T-helper 1 cell treated with Interleukin-12 subunit alpha and Interleukin-12 subunit beta and Interleukin-4 antibody, amounts not matched to agents 30 ng/mL and 1 ng/mL, for 36 hours (primary cell): Measurements from ENCODE around the gene HPS3. TPM values are rescaled to one million over a fixed set of nuclear protein-coding genes. Genes with fewer than 3 reads are reported as not detected.

Experiments used
- intact Hi-C: fragments of 100-400 bp; cut with micrococcal nuclease; formaldehyde crosslinking; loops from one replicate; pipeline ENCODE4 v1.15.1; 2024
- total RNA-seq: library from RNA; stranded (reverse); gene quantifications from 2 replicates; pipeline ENCODE4 v1.2.3, GENCODE V29; 2022

Gene HPS3
- total RNA-seq, 1 donor from 2014 or later: 19.1 TPM

DNA sequence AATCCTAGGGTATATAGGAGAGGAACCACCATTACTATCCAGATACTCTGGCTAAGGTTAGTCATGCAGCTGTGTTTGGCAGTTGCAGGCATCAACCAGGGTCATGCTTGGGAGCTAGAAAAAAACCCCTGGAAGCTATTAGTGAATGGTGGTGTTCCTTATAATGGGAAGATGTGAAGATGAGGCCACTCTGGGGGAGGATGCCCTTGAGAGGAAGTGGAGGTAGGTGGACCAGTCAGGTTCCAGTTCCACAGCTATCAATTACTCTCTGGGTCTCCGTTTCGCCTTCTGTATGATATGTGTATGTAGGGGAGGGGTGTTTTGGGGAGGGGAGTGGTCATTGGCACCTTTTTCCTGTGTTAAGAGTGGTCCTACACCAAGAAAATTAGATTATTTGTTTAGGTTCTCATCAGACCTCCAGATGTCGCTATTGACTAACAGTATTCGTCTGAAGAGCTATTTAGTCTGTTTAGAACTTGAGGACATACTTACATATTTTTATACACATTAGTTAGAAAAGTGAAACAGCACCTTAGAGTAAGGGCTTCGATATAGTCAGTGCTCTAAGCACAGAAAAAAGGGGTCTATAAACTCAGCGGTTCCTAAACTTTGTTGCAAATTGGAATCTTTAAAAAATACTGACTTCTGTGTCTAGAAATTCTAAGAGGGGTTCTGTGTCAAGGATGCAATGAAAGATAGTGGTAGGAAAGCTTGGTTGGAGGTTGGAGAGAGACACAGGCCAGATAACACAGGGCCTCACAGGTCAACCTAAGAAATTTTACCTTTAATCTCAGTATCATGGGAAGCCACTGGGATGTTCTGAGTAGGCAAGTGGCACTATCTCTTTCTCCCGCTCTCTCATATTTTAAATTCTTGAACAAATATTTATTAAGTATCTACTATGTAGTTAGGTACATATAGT lies 9.1 kb upstream of the HPS3 start:
- intact Hi-C loops: loop anchor here (1.0 to 5.0 kb wide), 10 partner anchors 9 to 596 kb away; partner anchors contain the start of gene HPS3

DNA sequence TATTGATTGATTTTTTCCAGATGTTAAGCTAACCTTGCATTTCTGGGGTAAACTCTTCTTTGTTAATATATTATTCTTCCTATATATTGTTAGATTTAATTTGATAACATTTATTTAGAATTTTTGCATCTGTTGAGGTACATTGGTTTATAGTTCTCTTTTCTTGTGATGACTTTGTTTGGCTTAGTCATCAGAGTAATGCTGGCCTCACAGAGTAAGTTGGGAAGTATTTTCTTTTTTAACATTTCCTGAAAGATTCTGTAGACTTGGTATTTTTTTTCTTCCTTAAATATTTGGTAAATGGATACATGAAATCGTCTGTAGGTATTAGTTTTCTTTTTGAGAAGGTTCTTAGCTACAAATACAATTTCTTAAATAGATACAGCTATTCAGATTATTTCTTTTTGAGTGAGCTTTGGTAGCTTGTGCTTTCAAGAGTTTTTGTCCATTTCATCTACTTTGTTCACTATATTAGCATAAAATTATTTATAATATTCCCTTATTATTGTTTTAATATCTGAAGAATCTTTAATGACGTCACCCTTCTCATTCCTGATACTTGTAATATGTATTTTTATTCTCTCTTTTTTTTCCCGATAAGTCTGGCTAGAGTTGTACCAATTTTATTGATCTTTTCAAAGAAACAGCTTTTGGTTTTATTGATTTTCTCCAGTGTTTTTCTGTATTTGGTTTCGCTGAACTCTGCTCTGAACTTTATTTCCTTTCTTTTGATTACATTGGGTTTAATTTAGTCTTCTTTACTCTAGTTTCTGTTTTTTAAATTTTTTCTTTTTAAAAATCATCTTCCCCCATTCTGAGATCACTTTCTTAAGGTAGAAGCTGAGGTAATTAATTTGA lies 6.5 kb upstream of the HPS3 start:
- intact Hi-C loops: loop anchor here (5.0 kb wide), 2 partner anchors 269 to 364 kb away; no protein-coding TSS in a partner anchor

DNA sequence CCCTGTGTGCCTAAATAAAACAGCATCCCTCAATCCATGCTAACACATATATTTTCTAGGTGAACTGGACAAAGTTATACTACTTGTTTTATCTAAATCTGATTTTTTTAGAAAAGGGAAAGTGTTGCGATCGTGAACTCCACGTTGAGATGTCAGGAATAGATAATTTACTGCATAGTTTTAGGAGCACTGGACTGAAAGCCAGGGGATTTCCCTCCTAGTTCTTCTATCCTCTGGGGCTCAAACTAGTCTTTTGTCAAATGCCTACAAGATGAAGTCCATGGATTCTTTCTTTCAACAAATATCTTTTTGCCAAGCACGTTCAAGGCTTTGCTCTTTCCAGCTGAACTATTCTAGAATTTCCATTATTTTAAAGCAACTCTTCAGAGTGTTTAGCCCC lies 617 bp upstream of the HPS3 start:
- intact Hi-C loops: loop anchor here (1.0 to 2.0 kb wide), 9 partner anchors 9 to 1418 kb away; partner anchors contain the start of genes COMMD2, EIF2A, GYG1 and HLTF

DNA sequence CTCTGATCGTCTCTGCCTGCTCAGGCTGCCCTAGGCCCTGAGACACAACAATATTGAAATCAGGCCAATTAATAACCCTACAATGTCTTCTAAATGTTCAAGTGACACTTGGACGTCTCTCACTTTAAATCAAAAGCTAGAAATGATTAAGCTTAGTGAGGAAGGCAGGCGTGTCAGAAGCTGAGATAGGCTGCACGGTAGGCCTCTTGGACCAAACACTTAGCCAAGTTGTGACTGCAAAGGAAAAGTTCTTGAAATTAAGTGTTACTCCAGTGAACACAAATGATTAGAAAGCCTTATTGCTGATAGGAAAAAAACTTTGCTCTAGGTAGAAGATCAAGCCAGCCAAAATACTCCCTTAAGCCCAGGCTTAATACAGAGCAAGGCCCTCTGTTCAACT lies 2.2 kb downstream of the HPS3 start:
- intact Hi-C loops: no loop called here

DNA sequence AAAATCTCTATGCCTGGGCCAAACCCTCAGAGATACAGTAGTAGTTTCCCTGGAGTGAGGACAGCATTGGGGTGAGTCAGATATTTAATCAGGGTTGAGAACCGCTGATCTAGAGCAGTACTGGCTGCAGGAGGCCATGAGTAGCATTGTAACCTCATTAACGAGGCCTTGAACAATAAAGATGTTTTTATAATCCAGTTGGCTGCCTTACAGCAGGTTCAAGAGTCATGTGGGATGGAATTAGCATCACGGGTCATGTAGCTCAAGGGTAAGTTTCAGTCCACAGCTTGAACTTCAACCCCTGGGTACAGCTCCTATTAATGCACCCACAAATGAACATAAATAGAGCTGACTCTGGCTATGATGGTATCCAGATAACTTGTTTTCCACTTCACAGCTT lies 5.1 kb downstream of the HPS3 start:
- intact Hi-C loops: no loop called here

DNA sequence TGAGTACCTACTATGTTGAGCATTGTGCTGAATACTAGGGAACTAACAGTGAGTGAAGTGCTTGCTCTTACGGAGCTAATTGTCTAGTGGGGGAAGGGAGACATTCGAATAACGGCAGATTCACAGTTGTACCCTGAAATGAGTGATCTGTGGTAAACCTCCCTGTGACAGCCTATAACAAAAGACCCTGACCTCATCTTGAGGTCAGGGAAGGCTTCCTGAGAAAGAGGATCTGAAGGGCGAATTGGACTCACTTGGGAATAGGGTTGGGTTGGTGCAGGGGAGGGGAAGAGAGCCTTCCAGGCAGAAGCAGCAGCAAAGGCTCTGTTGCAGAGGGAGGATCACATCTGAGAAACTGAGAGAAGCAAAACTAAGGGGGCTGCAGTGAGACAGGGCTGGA lies 13.2 kb downstream of the HPS3 start:
- intact Hi-C loops: no loop called here

DNA sequence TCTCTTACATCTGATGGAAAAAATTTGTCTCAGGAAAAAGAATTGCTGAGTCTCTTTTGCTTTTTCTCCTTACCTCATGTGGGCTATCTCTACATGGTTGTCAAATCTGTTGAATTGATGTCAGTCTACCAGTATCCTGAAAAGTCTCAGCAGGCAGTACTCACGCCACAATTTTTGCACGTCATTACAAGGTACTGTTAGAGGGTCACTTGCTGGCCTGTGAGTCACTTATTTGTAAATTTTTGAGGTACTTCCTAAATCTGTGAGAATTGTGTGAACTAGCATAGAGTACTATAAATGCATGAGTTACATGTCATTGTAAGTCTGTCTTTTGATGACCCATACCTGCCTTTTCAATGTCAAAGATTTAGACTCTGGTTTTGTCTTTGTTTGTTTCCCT lies 15.9 kb downstream of the HPS3 start:
- intact Hi-C loops: no loop called here

DNA sequence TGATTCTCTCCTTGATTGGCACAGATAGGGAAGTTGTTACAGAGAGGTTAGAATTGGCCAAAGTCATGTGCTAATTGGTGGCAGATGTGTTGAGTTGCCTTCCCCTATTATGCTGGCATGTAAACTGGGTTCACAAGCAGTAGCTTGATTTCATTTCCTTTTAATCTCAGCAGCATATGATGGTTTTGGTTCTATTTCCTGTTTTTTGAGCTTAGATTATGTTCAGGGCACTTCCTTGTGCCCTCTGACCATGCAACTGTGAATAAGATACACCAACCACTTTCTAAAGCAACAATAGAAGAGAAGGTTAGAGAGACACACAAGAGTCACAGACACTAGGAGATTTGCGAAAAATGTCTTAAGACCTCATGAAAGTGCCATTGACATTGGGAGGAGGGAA lies 16.5 kb downstream of the HPS3 start:
- intact Hi-C loops: no loop called here

DNA sequence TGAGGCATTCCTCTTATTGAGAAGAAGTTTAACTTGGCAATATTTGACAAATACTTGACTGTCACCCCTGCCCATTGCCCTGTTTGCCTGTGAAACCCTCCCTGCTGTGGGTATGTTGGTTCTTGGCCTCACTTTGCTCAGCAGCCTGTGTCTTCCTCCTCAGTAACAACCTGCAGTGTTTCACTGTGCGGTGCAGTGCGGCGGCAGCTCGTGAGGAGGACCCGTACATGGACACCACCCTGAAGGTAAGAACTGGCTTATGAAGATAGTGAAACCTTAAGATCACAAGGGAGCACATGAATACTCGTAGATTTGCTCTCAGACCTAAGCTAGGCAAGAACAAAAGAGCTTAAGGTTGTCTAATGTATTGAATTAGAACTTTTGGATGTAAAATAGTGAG lies 21.0 kb downstream of the HPS3 start:
- intact Hi-C loops: no loop called here

DNA sequence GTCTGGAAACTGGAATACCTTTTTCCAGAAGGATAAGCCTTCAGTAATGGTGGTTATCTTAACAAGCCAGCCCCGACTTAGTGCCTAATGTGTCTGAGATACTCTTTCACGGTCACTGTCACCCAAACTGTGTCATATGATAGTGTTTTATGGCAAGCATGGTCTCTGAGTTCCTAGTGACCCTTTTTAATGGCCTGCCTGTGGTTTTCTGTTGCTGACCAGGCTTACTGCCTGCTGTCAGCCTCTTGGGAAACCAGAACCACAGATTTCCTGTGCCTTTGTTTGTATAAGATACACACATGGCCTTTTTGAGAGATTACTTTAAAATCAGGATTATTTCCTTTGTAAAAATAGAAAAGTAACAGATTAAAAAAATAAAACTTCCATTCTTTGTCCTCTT lies 22.4 kb downstream of the HPS3 start:
- intact Hi-C loops: no loop called here

DNA sequence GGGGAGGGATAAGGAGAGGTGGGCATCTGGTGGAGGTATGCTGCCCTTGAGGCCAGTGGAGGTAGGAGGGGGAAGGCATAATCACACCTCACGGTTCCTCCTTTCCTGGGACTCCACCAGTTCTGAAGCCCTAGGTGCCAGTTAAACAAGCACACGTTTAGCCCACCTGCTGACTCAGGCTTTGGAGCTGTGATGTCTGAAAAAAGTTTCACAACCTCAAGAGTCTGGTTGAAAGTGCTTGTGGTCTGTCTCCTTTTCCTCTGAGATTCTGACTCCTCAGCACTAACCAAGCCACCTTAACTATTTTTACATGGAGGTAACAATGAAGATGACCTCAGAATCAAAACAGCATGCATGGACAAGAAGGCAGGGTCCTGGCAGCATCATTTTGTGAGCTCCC lies 23.0 kb downstream of the HPS3 start:
- intact Hi-C loops: no loop called here

DNA sequence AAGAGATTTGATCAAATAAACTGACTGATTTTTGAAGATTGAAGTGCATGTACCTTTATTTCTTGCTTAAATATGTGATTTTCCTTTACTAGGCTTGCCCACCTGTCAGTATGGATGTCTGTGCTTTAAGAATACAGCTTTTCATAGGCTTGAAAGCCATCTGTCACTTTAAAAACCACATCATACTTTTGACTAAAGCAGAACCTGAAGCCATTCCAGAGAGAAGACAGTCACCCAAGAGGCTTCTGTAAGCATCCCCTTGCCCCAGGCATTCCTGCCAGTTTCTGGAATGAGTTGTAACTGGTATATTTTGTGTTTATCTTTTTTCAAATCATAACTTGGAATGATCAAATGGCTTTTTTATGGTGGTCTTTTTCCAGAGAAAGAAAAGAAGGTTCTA lies 24.0 kb downstream of the HPS3 start:
- intact Hi-C loops: no loop called here

DNA sequence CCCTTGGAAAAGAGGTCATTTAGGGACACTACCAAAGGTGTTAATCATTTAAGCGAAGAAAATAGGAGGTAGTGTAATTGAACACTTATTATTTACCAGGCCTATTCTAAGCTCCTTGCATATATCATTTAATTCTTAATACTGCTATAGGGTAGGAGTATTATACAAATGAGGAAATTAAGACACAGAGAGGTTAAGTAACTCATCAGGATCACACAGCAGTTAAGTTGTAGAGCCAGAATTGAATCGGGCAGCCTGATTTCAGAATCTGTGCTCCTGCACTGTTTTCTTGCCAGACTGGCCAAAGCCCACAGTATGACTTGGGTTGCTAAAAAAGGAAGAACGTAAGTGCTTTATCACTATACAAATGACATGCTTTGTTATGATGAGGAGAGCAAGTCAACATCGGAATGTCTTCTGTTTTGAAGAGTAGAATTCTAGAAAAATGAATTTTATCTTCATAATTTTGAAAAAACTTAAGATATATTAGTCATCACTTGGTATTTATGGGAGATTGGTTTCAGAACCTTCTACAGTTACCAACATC lies 31.4 kb downstream of the HPS3 start:
- intact Hi-C loops: no loop called here

DNA sequence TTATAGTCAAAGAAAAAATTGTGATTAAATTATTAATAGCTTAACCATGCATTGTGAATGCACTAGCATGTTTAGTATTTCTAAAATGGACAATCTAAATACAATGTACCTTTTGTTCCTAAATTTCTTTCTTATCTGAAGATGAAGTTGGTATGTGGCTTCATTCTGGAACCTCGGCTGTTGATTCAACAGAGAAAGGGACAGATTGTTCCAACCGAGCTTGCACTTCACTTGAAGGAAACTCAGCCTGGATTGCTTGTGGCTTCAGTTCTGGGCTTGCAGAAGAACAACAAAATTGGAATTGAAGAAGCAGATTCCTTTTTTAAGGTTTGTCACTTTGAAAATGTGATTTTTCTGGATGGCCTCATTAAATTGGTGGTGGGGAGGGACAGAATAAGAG lies 32.6 kb downstream of the HPS3 start:
- intact Hi-C loops: no loop called here

DNA sequence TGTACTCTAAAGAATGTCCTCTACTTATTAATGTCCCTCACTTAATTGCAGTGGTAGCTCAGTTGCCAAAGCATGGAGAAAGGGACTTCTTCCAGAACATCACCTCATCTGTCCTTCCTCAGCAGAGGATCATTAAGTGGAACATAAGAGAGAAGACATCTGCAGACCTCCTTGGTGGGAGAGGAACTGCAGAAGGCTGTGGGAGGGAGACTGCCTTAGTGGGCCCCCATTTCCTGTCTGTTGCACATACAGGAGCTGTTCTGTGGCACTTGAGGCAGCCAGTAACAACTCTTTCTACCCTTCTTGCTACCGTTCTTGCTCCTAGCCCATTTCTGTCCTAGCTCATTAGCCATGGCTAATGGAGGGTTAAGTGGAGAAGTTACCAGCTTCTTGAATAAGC lies 33.6 kb downstream of the HPS3 start:
- intact Hi-C loops: no loop called here

DNA sequence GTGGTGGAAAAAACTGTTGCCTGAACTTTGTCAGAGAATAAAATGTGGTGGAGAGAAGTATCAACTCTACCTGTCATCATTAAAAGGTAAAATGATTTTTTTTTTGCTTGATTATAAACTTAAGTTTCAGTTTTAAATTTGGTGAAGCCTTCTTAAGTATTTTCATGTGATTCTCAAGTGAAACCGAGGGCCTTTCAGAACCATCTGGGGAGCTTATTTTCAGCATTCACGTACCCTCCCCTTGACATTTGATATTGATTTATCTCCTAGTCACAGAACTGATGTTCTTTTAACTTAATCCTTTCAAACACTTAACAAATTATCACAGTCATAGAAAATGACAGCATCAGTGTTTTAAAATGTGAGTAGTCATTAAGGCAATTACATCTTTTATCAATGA lies 38.5 kb downstream of the HPS3 start:
- intact Hi-C loops: no loop called here

DNA sequence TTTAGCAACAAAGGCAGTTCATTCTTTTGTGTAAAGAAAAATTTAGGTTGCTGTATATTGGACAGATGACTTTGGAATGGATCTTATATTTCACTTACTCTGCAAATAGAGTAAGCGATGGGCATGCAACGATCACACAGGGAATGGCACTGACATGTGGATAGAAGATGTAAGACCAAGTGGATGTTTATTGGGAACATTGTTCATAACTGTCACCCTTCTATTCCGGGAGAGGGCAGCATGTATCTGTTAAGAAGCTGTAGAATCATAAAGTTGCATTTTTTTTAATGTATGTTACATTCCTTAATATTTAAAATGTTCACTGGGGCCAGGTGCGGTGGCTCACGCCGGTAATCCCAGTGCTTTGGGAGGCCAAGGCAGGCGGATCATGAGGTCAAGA lies 41.2 kb downstream of the HPS3 start:
- intact Hi-C loops: no loop called here

DNA sequence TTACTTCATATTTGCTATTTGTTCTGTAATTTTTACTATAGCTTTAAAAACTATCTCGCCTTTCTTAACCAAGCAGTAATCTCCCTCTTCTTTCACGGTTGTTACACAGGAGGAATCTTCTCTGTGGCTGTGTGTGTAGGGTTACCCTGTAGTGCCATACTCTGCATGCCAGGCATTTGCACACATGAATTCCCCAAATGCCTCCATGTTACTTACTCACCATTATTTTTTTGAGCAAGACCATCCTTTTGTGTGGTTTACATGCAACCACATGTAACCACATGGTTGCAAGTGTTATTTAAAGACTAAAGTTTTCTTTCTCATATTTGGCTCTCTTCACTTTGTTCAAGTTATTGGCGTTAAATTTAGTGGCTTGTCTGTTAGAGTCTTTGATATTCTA lies 45.5 kb downstream of the HPS3 start:
- intact Hi-C loops: no loop called here

DNA sequence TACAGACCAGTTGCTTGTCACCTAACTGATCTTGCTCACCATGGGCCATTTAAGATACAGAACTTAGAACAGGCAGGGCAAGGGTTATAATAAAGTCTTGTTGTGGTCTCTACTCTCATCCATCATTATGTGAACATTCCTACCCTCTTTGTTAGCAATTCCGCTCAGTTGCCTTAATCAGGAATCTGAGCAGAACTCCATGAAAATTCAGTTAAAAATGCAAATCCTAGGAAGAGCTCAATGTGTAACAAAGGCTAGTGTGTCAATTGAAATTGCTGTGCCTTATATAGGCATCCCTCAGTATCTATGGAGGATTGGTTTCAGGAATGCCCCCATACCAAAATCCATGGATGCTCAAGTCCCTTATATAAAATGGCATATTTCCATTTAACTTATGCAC lies 47.7 kb downstream of the HPS3 start:
- intact Hi-C loops: no loop called here

DNA sequence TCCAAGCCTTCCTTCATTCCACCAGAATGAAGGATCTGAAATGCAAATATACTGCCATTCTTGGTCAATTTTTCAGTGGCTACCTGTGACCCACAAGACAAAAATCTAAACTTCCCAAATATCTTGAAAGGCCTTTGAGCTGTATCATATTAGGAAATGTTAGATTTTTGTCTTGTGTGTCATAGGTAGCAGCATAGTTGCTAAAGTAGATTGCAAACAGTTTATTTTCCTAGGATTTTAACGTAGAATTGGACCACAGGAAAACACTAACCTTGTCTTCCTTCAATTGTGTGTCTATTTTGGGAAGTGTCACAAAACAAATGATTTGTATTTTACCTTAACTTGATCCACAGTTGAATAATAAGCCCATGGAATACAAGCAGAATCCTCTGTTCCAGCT lies 49.8 kb downstream of the HPS3 start:
- intact Hi-C loops: no loop called here

DNA sequence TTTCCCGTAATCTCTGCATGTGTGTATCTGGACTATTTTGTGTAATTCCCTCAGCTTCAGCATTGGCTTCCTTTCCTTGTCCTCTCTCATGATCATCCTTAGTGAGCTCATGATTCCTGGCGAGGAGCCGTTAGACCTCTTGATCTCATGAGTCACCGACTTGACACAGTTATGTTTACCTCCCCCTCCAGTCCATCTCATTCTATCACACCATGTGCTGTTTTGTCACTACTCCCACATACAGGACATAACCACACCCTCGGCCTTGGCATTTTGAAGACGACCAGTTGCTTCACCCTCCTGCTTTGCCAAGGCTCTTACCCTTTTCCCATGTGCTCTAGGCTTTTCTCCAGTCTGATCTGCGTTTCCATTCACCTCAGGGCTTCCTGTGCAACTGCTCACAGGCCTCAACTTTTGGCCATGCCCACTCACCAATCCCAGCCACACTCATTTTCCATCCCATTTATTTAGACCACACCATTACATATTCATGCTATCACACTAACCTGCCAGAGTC lies 50.7 kb downstream of the HPS3 start:
- intact Hi-C loops: no loop called here

DNA sequence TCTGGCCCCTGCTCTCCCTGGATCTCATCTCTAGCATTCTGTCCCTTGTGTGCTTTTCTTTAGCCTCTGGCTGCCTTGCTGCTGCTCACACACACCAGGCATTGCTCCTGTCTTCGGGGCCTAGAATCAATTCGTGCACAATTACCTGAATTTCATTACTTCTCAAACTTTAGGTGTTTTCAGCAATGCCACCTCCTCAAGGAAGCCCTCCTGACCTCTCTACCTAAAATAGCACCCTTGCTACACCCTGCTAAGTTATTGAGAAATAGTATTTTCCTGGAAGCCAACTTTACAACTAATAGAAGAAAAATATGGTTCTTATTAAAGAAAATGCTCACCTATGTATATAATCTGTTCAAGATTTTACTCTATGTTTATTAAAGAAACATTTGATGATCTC lies 51.7 kb downstream of the HPS3 start:
- intact Hi-C loops: no loop called here
